ENCODE results near the gene CLBA1.

CLBA1 gene

DNA sequence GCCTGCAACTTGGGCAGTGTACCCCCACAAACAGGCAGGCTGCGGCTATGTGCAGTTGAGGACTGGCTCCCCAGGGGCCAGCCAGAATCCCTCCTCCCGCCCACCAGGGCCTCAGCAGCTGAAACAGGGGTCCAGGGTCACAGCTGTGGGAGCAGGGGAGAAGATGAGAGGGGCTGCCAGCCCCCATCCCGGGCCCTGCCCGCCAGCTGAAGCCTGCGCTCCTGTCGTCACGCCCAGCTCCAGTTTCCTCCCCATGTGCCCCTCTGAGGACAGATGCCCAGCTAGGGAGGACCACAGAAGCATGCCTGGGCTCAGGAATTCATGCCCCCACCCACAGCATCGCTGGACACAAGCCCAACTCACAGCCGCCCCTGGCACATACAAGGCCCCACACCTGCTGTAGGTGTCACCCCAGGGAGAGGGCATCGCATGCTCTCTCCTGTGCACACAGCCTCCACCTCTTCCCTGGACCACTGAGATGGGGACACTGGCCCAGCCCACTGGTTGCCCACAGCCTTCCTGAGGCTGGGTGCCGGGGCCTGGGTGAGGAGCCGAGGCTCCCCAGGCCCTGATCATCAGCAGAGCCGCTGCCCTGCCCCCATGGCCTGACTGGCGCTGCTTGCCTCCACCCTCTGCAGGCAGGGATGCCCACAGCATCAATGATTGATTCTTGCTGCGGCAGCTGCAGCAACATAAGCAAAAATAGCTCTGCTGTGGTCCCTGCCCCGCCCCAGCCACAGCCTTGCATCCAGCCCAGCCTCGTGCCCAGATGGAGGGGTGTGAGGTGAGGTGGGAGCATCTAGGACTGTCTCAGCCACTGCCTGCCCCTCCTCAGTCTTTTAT, 3.7 kb upstream of the CLBA1 start:
- DNase-seq = no peak

DNA sequence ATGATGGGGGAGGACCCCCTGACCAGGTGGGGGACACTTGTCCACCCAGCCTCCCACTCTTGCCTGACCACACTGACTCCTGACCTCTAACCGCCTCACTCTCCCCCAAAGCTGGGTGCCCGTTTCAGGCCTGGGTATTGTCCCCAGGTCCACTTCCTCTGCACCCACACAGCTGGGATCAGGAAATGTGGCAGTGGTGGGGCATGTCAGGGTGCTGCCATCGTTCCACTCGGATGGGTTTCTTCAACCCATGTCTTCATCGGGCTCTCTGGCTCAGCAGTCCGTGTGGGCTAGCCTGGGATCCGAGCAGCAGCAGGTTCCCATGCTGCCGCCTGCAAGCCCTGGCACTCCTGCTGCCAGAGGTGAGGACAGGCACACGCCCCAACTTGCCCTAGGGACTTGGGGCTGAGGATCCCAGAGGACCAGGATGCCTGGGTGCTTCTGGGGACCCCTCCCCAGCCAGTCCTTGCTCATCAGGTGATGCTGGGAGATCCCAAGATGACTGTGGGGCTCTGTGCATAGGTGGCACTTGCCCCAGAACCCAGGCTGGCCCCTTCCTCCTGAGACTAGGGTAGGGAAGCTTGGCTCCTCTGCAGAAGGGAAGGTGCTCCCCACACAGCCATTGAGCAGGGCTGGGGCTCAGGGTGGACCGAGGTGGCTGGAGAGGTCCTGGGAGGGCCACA, 2.9 kb upstream of the CLBA1 start:
- DNase-seq = peak in 1 of 2 donors; percentile 10

DNA sequence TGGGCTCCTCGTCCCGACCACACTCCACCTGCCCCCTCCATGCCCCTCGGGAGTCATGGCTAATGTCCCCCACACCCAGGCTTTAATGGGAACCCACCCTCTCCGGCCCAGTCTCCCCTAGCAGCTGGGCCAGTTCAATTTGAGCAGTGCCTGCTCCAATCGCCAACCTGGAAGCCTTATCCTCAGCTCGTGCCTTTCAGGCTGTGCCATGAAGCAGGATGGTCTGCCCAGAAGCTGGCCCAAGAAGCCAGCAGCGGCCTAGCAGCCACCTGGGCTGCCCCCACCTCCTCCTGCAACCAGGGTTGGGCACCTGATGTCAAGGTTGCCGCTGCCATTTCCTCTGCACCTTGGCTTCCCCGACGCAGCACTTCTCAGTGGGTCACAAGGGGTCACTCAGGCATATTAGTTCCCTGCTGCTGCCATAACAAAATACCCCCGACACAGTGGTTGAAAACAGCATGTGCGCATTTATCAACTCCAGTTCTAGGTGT, 2.3 kb upstream of the CLBA1 start:
- DNase-seq = no peak

DNA sequence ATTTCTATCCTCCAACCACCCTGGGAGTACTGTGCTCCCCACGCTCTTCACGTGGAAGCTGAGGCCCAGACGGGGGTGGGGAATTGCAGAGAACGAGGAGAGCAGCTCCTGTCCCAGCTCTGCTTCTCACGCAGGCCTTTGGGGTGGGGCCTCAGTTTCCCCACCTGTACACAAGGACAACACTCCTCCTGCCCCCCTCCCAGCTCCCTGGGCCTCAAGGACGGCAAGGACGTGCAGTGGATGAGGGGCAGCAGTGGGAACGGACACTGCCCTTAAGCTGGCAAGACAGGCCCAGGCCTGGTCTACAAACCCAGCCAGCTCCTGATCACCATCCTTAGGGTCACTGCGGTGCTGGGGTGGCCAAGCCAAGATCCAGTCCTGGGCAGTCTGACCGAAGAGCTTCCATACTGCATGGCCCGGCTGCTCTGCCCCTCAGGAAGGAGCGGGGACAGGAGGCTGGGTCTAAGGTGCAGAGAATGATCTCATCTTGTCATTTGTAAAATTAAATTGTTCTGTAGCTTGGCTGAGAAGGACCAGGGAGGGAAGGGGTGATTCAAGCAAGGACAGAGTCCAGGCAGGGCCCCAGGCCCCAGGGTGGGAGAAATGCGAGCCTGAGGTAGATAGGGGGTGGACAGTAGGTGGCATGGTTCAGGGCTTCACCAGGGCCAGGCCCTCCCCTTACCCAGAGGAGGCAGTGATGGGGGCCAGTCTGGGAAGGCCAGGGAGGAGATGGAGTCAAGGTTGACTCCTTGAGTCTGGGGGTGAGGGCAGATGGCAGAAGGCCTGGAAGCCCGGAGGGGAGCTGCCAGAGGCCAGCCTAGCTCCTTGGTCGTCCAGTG, 1.3 kb upstream of the CLBA1 start:
- no peak for DNase-seq

DNA sequence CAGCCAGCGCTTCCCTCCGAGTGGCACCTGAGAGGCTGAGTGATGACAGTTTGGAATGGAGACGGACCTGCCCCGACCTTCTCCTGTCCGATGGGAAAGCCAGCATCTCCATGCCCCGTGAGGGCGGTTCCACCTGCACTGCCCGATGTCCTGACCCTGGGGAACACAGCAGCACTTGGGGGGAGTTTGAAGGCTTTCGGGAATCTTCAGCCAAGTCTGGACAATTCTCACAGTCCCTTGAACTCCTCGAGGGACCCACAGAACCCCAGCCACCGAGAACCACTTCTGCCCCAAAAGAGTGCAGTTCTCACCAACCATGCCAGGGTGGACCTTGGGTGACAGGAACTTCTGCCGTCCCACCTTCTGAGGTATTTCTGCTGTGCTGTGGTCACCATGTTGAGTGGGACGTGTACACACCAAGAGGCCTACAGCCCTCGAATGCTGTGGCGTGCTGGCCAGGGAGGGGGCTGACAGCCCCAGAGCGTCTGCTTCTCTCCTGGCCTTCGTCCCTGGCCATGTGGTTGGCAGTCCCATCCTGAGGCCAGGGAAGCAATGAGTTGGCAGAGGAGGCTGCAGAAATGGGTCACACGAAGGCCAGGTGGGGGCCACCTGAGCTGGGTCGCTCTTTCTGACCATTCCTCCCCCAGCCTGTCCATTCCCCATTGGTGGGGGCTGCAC, 1.0 kb downstream of the CLBA1 start:
- DNase-seq = no peak

DNA sequence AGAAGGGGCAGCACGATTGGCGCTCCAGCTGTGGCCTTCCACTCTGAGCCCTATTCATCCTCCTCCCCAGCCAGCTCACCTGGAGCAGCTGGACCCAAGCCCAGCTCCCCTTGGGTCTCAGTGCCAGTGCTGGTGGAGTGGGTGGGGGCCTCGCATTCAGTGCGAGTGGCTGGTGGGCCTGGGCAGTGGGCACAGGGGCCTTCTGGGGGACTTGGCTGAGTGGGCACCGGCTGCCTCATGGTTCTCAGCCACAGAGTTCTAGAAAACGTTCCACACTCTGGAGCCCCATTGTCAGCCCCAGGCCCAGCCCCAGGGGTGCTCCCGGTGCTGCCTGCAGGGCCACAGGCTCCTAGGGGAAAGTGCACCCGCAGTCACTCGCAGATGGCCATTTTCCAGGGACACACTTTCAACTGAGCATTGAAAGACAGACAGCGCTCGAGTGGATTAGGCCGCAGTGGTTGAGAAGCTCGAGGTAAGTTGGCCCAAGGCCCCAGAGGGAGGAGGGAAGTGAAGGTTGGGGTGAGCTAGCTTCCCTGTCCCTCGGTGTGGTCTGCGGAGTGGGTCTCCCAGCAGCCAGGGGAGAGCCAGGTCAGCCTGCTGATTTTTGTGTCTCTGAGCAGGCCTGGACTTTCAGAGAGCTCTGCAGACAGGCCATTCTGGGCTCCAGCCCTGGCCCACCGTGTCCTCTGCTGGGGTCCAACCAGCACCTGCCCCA, 3.8 kb downstream of the CLBA1 start:
- no peak for DNase-seq

DNA sequence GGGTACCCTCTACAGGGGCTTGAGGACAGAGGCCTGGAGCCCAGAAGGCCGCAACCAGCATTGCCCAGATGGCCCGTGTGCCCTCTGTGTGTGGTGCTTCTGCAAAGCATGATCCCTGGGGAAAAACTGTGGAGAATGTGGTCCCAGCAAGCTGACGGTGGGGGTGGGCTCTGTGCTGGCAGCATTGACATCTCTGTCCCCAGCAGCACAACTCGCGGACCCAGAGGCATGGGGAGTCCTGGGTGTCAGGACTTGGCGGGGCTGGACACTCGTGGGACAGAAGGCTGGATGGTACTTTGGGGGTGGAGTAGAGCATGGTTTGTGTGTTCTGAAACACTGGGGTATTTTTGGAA, 4.3 kb downstream of the CLBA1 start:
- no peak for DNase-seq

DNA sequence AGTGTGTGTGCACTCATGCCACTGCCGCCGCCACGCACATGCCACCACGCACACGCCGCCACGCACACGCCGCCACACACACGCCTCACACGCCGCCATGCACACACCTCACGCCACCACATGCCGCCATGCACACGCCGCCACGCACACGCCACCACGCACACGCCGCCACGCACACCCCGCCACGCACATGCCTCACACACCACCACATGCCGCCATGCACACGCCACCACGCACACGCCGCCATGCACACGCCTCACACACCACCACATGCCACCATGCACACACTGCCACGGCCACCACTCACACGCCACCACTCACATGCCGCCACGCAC, 6.3 kb downstream of the CLBA1 start:
- DNase-seq = no peak

DNA sequence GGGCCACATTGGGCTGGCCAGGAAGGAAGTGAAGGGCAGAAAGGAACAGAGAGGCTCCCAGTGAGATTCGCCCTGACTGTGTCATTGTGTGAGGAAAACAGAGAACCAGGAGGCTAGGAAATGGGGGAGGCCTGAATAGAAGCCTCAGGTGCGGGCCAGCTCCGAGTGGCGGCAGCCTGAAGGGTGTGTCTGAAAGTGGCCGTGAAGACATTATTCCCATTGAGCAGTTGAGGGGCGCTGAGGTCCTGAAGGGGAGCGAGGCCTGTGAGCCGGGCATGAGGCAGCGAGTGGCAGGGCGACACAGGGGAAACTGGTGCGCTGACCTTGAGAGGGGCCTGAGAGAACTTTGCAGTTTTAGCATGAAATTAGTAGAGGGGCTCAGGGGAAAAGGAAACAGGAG, 6.9 kb downstream of the CLBA1 start:
- DNase-seq = no peak

DNA sequence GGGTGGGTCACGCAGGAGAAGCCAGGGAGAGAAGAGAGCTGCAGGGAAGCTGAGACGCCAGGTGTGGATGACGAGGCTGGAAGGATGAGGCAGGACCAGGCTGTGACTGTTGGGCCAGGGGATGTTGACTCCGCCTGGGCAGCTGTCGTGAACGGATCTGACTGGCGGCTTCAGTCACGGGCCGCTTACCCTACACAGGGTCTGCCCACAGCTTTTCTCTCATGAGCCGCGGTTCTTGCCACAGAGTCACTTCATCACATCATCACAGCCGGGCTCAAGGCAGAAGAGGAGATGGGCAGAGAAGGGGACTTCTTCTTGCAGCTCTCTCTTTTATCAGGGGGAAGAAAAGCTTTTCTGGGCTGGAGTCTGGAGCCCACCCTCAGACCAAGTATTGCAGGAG, 7.7 kb downstream of the CLBA1 start:
- DNase-seq = no peak

DNA sequence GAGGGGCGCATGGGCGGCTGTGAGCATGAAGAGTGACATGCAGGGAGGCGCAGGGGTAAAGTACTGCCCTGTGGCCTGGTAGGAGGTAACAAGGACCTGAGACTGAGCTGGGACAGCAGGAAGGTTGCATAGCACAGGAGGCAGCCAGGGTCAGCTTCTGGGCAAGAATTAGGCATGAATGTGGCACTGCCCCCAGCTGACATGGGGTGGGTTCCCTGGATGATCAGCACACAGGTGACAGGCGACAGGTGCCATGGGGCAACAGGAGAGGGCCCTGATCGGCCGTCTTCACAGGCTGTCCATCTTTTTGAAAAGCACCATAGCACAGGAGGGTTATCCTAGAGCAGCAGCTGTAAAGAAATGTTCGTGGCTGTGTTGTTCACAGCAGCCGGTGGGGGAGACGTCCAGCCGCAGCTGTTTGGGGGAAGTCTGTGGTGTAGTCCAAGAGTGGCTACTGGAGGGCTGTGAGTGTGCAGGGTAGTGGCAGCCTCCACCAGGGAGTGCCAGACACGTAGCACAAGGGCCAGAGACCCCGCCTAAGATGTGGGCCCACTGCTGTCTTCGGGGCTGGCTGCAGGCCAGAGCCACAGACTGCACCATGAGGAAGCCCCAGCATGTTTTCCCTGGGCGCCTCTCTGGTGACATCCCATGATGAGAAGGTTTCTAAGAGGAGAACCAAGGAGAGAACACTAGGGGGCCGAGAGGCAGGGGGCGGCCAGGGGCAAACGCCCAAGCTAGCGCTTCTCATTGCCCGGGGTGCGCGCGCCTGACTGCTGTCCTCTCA, 8.4 kb downstream of the CLBA1 start:
- DNase-seq = no peak

DNA sequence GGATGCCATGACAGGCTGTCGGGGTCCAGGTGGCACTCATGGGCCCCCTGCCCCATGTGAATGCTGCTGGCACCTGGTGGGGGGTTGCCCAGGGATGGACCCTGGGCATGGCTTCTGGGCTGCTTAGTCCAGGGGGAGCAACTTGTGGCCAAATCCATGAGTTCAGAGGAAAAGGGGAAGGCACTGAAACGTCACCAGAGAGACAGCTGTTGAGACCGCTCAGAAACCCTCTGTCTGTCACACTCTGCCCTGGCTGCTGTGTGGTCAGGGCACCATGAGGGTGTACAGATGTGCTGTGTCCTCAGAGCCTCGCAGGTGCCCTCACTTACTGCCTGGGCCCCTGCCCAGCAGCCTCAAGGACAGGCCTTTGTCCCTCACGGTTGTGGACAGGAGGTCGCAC, 9.4 kb downstream of the CLBA1 start:
- no peak for DNase-seq

DNA sequence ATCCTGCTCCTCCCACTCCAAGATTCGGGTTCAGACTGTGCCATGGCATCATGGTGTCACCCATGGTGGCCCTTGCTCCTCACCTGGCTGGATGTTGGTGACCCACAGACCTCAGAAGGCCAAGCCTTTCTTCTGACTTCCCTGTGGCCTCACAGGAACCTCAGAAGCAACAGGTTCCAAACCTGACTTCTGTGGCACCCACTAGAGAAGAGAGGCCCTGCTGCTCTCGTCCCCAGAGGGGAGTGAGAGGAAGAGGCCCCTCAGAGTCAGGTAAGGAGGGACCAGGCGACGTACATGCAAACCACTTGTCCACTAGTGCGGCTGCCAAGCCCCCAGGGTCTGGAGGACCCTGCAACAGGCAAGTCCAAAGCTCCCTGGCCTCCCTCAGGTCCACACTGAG, 10.4 kb downstream of the CLBA1 start:
- DNase-seq = no peak

DNA sequence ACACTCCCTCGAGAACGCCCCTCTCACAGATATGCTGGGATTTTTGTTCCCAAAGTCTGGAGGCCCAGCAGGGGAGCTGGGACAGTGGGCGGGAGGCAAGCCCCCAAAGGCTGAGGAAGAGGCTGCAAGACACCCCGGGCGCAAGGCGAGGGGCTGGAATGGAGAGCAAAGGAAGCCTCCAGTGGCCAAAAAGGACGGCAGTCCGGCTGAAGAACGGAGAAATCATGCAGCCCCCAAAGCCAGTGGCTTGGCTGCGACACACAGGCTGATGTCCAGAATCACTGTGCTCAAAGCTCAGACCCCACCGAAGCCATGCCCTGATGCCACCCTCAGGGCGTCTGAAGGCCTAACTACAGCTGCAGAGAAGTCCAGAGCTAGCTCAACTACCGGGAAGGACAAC, 10.9 kb downstream of the CLBA1 start:
- DNase-seq = no peak

DNA sequence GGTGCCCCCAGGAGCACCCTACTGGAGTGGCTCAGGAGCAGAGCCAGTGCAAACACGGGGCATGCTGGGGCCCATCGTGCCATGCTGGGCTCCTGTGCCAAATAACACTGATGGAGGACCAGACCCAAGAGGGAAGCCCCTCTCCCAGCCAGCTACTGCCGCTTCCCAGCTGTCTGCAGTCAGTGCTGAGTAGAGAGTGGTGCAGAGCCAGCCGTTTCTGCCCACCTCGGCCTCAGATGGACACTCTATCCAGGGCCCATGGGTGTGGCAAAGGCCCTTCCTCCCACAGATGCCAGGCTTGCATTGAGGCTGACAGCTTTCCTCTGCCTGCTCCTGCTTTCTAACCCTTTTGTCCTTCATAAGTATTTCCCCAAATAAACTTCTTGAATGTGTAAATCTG, 13.2 kb downstream of the CLBA1 start:
- DNase-seq = no peak

DNA sequence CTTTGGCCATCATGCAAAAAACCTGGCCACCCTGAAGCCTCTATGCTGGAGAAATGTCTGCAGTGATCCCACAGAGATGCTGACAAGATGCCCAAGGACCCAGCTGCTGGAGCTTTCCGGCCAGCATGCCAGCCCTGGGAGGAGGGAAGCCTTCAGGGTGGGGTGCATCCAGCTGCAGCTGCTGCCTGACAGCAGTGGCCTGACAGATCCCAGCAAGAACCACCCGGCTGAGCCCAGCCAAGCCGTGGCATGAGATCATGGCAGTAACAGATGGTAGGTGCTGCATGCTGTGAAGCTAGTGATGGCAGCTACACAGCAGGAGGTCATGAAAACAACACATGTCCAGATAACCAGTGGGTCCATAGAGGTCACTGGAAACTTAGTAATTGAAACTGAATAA, 13.8 kb downstream of the CLBA1 start:
- no peak for DNase-seq

DNA sequence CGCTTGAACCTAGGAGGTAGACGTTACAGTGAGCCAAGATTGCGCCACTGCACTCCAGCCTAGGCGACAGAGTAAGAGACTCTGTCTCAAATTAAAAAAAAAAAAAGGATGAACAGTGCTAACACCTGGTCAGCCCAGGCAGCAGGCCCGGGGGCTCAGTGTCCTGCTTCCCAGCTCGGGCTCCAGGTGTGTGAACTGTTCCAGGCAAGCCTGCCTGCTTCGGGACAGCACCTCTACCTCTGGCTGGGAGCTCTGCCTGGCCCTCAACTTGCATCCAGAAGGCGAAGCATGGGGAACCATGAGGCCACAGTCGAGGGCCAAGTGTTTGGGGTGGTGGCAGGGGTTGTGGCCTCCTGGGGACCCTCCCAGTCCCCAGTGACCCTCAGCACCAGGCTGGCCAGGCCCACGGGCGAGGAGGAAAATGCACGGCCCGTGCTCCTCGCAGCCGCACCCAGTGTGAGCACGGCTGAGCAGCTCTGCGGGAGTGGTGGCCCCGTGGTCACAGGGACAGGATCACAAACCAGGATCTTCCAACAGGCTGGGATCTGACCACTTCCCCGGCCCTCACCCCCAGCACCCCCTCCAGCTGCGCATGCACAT, 19.8 kb downstream of the CLBA1 start:
- DNase-seq = no peak

DNA sequence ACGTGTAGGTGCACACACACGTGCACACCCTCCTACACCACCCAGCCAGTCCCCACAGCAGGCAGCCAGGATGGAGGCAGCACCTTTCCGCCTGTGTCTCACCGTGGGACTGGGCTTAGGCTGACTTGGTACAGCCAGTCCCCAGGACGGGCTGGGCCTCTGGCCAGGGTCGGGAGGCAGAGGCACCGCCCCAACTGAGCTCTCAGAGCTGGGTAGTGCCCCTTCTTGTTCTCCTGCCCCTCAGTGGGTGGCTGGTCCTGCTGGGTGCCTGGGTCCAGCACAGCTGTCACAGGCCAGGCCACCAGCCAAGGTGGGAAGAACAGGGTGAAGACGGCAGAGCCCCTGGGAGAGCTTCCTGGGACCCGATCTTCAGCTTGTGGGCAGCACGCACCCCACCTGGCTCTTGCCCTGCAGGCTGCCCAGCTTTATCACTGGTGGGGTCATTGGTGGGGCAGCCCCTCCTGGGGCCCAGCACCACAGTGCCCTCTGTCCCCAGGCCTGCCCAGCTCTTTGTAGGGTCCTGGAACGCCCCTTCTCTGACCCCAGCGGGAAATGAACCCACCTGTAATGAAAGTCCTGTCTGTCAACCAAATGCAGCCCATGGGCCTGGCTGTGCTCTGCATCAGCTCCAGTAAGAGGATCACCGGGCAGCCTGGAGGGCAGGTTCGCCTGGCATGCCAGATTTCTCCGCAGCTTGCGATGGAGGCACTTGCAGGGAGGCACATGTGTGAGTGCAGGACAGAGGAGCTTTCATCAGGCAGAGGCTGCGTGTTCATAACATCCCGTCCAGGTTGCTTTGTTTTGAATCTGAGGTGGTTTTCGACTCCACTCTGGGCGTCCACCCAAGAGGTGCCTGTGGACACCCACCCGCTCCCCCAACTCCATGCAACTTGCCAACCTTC, 20.6 kb downstream of the CLBA1 start:
- DNase-seq = no peak

DNA sequence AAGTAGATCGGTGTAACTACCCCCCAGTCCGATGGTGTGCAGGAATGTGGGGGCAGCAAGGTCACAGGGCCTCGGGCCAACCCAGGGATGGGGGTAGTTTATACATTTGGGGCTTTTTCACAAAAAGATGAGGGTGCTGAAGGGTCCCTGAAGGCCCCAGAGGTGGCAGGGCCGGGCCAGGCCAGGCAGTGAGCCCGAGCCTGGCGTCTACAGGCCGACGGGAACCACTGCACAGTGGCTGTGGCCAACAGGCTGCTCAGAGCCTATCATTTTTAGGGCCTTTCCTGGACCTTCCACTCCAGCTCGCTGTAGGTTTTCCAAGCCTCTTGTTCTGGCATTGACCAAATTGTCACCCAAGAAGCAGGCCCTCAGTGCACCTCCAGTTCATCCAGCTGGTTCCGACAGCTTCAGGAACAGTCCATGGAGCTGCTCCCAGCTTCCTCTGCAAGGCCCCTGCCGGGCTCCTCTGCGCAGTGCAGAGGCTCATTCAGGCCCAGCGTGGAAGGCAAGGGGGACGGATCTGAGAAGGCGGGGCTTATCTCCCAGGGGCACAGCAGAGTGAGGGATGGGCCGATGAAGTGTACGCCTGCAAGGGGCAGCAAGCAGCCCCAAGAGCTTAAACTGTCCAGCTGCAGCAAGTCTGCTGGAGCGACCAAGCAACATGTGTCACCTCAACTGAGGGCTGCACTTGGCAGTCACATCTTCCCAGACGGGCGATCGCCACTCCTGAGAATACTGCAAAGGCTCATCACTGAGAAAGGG, 21.4 kb downstream of the CLBA1 start:
- DNase-seq = no peak
